HG03108 (cell line): ENCODE data around the gene HDAC4.

Experiments used
- ATAC-seq: cut with Tn5 transposase; IDR thresholded peaks from one replicate; pipeline ENCODE4 v1.9.1; 2021; ENCODE audit warnings: moderate library complexity; ENCODE audit not compliant: unreplicated experiment

HDAC4 gene

GRCh38 chr2:239311132-239312040 is 89.4 kb downstream of the HDAC4 start:
- no peak for ATAC-seq

GRCh38 chr2:239310401-239311061 is 90.3 kb downstream of the HDAC4 start:
- ATAC-seq, result no peak

GRCh38 chr2:239309398-239310245 is 91.2 kb downstream of the HDAC4 start:
- no peak for ATAC-seq

- no peak for ATAC-seq
Observed at GRCh38 chr2:239308661-239309397, 92.0 kb downstream of the HDAC4 start.

GRCh38 chr2:239307921-239308613 is 92.8 kb downstream of the HDAC4 start:
- no peak for ATAC-seq

GRCh38 chr2:239307221-239307569 is 93.6 kb downstream of the HDAC4 start:
- no peak for ATAC-seq

GRCh38 chr2:239306274-239307220 is 94.3 kb downstream of the HDAC4 start:
- ATAC-seq, result no peak

- ATAC-seq, result no peak
Observed at GRCh38 chr2:239305771-239306170, 95.0 kb downstream of the HDAC4 start.

GRCh38 chr2:239305222-239305575 is 95.6 kb downstream of the HDAC4 start:
- ATAC-seq, result no peak

GRCh38 chr2:239304533-239305221 is 96.1 kb downstream of the HDAC4 start:
- no peak for ATAC-seq

- ATAC-seq, result peak; percentile 57
Observed at GRCh38 chr2:239303711-239304532, 96.9 kb downstream of the HDAC4 start.

- ATAC-seq, result no peak
Observed at GRCh38 chr2:239302808-239303557, 97.8 kb downstream of the HDAC4 start.

- no peak for ATAC-seq
Observed at GRCh38 chr2:239302083-239302807, 98.6 kb downstream of the HDAC4 start.

- ATAC-seq, result no peak
Observed at GRCh38 chr2:239300871-239301735, 99.7 kb downstream of the HDAC4 start.

GRCh38 chr2:239300242-239300641 is 100.6 kb downstream of the HDAC4 start:
- no peak for ATAC-seq
